GM12874 (cell line): Measurements from ENCODE around the gene ARFRP1.

ENCODE experiments used
- TF ChIP-seq, protein P1 (sequence below): IDR thresholded peaks from 2 replicates; pipeline ENCODE4 v1.5.1; 2011; ENCODE audit warnings: low read depth, mild to moderate bottlenecking, control low read depth, low read length, moderate library complexity; ENCODE audit not compliant: insufficient read depth

Gene ARFRP1

DNA sequence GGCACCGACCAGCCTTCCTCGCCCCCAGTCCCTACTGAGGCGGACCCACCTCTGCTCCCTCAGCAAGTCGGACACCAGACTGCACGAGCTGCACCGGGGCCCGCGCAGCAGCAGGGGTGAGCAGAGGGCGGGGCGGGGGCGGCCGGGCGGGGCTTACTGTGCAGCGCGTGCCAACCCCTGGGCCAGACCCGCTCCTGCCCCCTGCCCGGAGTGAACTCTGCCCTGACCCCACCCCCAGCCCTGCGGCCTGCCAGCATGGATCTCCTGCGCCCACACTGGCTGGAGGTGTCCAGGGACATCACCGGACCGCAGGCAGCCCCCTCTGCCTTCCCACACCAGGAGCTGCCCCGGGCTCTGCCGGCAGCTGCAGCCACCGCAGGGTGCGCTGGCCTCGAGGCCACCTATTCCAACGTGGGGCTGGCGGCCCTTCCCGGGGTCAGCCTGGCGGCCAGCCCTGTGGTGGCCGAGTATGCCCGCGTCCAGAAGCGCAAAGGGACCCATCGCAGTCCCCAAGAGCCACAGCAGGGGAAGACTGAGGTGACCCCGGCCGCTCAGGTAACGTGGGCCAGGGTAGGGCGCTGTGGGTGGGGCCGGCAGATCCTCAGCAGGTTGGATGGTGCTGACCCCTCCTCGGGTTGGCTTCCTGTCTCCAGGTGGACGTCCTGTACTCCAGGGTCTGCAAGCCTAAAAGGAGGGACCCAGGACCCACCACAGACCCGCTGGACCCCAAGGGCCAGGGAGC, 30.3 kb upstream of the ARFRP1 start:
- TF ChIP-seq, protein P1, sequence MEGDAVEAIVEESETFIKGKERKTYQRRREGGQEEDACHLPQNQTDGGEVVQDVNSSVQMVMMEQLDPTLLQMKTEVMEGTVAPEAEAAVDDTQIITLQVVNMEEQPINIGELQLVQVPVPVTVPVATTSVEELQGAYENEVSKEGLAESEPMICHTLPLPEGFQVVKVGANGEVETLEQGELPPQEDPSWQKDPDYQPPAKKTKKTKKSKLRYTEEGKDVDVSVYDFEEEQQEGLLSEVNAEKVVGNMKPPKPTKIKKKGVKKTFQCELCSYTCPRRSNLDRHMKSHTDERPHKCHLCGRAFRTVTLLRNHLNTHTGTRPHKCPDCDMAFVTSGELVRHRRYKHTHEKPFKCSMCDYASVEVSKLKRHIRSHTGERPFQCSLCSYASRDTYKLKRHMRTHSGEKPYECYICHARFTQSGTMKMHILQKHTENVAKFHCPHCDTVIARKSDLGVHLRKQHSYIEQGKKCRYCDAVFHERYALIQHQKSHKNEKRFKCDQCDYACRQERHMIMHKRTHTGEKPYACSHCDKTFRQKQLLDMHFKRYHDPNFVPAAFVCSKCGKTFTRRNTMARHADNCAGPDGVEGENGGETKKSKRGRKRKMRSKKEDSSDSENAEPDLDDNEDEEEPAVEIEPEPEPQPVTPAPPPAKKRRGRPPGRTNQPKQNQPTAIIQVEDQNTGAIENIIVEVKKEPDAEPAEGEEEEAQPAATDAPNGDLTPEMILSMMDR: no peak

GRCh38 chr20:63737695-63737944, 29.8 kb upstream of the ARFRP1 start:
- TF ChIP-seq, protein P1: no peak

GRCh38 chr20:63736893-63737694, 29.3 kb upstream of the ARFRP1 start:
- TF ChIP-seq, protein P1: peak; percentile 12; the same call in 1 of the 2 replicates

GRCh38 chr20:63735859-63736718, 28.3 kb upstream of the ARFRP1 start, which contains the start of gene LIME1:
Gene LIME1, plus strand, starts transcription at chr20:63736664. Its CDS starts 886 bp downstream, at chr20:63737550.
- TF ChIP-seq, protein P1: no peak

- TF ChIP-seq, protein P1: no peak
These were observed 27.4 kb upstream of the ARFRP1 start for GRCh38 chr20:63734946-63735858.

GRCh38 chr20:63734111-63734945, 26.6 kb upstream of the ARFRP1 start:
- TF ChIP-seq, protein P1: no peak
